H9 (cell line): ENCODE data around the gene EIF3K. TPM values are rescaled to one million over a fixed set of nuclear protein-coding genes. Genes with fewer than 3 reads are reported as not detected.

Experiments
- DNase-seq: peaks from one replicate; pipeline ENCODE4 v3.0.0-alpha.2; 2017
- H2AFZ ChIP-seq: one replicate; pipeline ENCODE4 v1.6.1; 2013; ENCODE audit warnings: mild to moderate bottlenecking, low read length, control low read depth, moderate library complexity
- H2AK5ac ChIP-seq: 2 replicates; pipeline ENCODE4 v1.6.1; 2013; ENCODE audit warnings: low read length, control low read depth, mixed read lengths; ENCODE audit not compliant: insufficient read length
- H2BK120ac ChIP-seq: one replicate; pipeline ENCODE4 v1.6.1; 2013; ENCODE audit warnings: low read depth, mild to moderate bottlenecking, low read length, control low read depth, inconsistent platforms; ENCODE audit not compliant: poor library complexity, severe bottlenecking
- H2BK12ac ChIP-seq: 2 replicates; pipeline ENCODE4 v1.6.1; 2013; ENCODE audit warnings: low read length, control low read depth, mixed read lengths, low read depth; ENCODE audit not compliant: insufficient read length
- H2BK15ac ChIP-seq: 2 replicates; pipeline ENCODE4 v1.6.1; 2013; ENCODE audit warnings: low read depth, low read length, control low read depth
- H2BK20ac ChIP-seq: one replicate; pipeline ENCODE4 v1.6.1; 2013; ENCODE audit warnings: low read depth, mild to moderate bottlenecking, low read length, control low read depth, inconsistent platforms; ENCODE audit not compliant: poor library complexity, severe bottlenecking
- H2BK5ac ChIP-seq: 2 replicates; pipeline ENCODE4 v1.6.1; 2013; ENCODE audit warnings: low read length, control low read depth, mixed read lengths; ENCODE audit not compliant: insufficient read length
- H3K14ac ChIP-seq: 2 replicates; pipeline ENCODE4 v1.6.1; 2013; ENCODE audit warnings: low read length, control low read depth; ENCODE audit not compliant: insufficient read depth
- H3K18ac ChIP-seq: 2 replicates; pipeline ENCODE4 v1.6.1; 2013; ENCODE audit warnings: low read depth, mild to moderate bottlenecking, mixed read lengths, low read length, control low read depth; ENCODE audit not compliant: insufficient read length
- H3K23ac ChIP-seq: 2 replicates; pipeline ENCODE4 v1.6.1; 2013; ENCODE audit warnings: low read length, control low read depth, mixed read lengths, low read depth; ENCODE audit not compliant: insufficient read length
- H3K23me2 ChIP-seq: 2 replicates; pipeline ENCODE4 v1.6.1; 2013; ENCODE audit warnings: low read depth, mild to moderate bottlenecking, mixed read lengths, low read length, control low read depth; ENCODE audit not compliant: insufficient read length, poor library complexity, severe bottlenecking
- H3K27ac ChIP-seq: 2 replicates; pipeline ENCODE4 v1.5.1; 2013; ENCODE audit warnings: low read length, control low read depth, mixed read lengths, low read depth; ENCODE audit not compliant: insufficient read length
- H3K27me3 ChIP-seq: 2 replicates; pipeline ENCODE4 v1.6.1; 2013; ENCODE audit warnings: low read length, control low read depth, inconsistent platforms; ENCODE audit not compliant: insufficient read depth
- H3K4ac ChIP-seq: 2 replicates; pipeline ENCODE4 v1.6.1; 2013; ENCODE audit warnings: low read depth, mild to moderate bottlenecking, control low read depth, inconsistent platforms, low read length, moderate library complexity
- H3K4me1 ChIP-seq: 2 replicates; pipeline ENCODE4 v1.6.1; 2013; ENCODE audit warnings: low read length, control low read depth, inconsistent platforms; ENCODE audit not compliant: insufficient read depth
- H3K4me2 ChIP-seq: 2 replicates; pipeline ENCODE4 v1.6.1; 2013; ENCODE audit warnings: low read length, control low read depth, mixed read lengths; ENCODE audit not compliant: insufficient read length, insufficient read depth
- H3K56ac ChIP-seq: 2 replicates; pipeline ENCODE4 v1.6.1; 2013; ENCODE audit warnings: low read depth, mild to moderate bottlenecking, mixed read lengths, low read length, control low read depth; ENCODE audit not compliant: insufficient read length
- H3K79me1 ChIP-seq: 2 replicates; pipeline ENCODE4 v1.6.1; 2013; ENCODE audit warnings: low read depth, mild to moderate bottlenecking, moderate library complexity, low read length, control low read depth, inconsistent platforms; ENCODE audit not compliant: insufficient read depth, poor library complexity, severe bottlenecking
- H3K79me2 ChIP-seq: 2 replicates; pipeline ENCODE4 v1.6.1; 2013; ENCODE audit warnings: low read length, control low read depth, inconsistent platforms; ENCODE audit not compliant: insufficient read depth
- H3K9ac ChIP-seq: 2 replicates; pipeline ENCODE4 v1.6.1; 2013; ENCODE audit warnings: low read length, control low read depth, mixed read lengths; ENCODE audit not compliant: insufficient read length; ENCODE audit errors: extremely low read depth
- H3K9me3 ChIP-seq: one replicate; pipeline ENCODE4 v1.6.1; 2013; ENCODE audit warnings: low read depth, low read length, inconsistent platforms; ENCODE audit not compliant: control insufficient read depth
- H3T11ph ChIP-seq: one replicate; pipeline ENCODE4 v1.6.1; 2013; ENCODE audit warnings: mild to moderate bottlenecking, low read length, control low read depth, inconsistent platforms
- H4K20me1 ChIP-seq: one replicate; pipeline ENCODE4 v1.6.1; 2013; ENCODE audit not compliant: control insufficient read depth, insufficient read length, insufficient read depth
- H4K5ac ChIP-seq: 2 replicates; pipeline ENCODE4 v1.6.1; 2013; ENCODE audit warnings: low read depth, mild to moderate bottlenecking, mixed read lengths, low read length, control low read depth; ENCODE audit not compliant: insufficient read length
- H4K8ac ChIP-seq: replicated peaks from 2 replicates; pipeline ENCODE4 v1.6.1; 2013; ENCODE audit warnings: low read length, control low read depth, mixed read lengths, low read depth; ENCODE audit not compliant: insufficient read length
- H4K91ac ChIP-seq: 2 replicates; pipeline ENCODE4 v1.6.1; 2013; ENCODE audit warnings: low read depth, mild to moderate bottlenecking, moderate library complexity, mixed read lengths, low read length, control low read depth; ENCODE audit not compliant: insufficient read length
- H3K27ac Mint-ChIP-seq, 3 experiments: 2 replicates in 2 of 3; 3 replicates in 1 of 3; pipeline ENCODE4 v1.8.0; 2020 to 2021; ENCODE audit warnings: mixed read lengths in 3 of 3, mild to moderate bottlenecking in 1 of 3, moderate library complexity in 1 of 3
- H3K27me3 Mint-ChIP-seq: 2 replicates; pipeline ENCODE4 v1.8.0; 2021; ENCODE audit warnings: low read depth, mild to moderate bottlenecking, moderate library complexity, mixed read lengths
- H3K36me3 Mint-ChIP-seq, 3 experiments: 2 replicates in 2 of 3; 3 replicates in 1 of 3; pipeline ENCODE4 v1.8.0; 2020 to 2021; ENCODE audit warnings: low read depth in 3 of 3, mixed read lengths in 3 of 3; ENCODE audit not compliant: insufficient read depth in 1 of 3
- H3K4me1 Mint-ChIP-seq, 2 experiments: 2 replicates each; pipeline ENCODE4 v1.8.0; 2020; ENCODE audit warnings: mixed read lengths in 2 of 2
- H3K4me3 Mint-ChIP-seq, 2 experiments: 2 replicates in 1 of 2; 3 replicates in 1 of 2; pipeline ENCODE4 v1.8.0; 2020 to 2021; ENCODE audit warnings: mild to moderate bottlenecking in 2 of 2, mixed read lengths in 2 of 2, moderate library complexity in 1 of 2
- H3K9me3 Mint-ChIP-seq, 2 experiments: 2 replicates in 1 of 2; 3 replicates in 1 of 2; pipeline ENCODE4 v1.8.0; 2020; ENCODE audit warnings: mild to moderate bottlenecking in 2 of 2, mixed read lengths in 2 of 2, moderate library complexity in 1 of 2
- WGBS: extraction: QIAGEN DNeasy Blood & Tissue Kit; methylation state at CpG from one replicate; pipeline ENCODE4 v1.1.7; 2013; ENCODE audit warnings: missing lambda C conversion rate, low lambda C conversion rate, mixed read lengths; ENCODE audit not compliant: insufficient read length; ENCODE audit errors: extremely low coverage; 5-methylcytosine and 5-hydroxymethylcytosine counted together
- total RNA-seq: library from RNA; stranded (reverse); gene quantifications from 2 replicates; pipeline ENCODE4 v1.2.1, GENCODE V29; 2021
- TF ChIP-seq, protein P1 (sequence below): fragments of 200-600 bp; sonication (generic); conservative IDR thresholded peaks from 3 replicates; pipeline ENCODE4 v1.8.0; 2021; ENCODE audit warnings: antibody characterized with exemption, mild to moderate bottlenecking

The EIF3K gene
- total RNA-seq, 1 experiment from 2014 or later, result 345 TPM

DNA sequence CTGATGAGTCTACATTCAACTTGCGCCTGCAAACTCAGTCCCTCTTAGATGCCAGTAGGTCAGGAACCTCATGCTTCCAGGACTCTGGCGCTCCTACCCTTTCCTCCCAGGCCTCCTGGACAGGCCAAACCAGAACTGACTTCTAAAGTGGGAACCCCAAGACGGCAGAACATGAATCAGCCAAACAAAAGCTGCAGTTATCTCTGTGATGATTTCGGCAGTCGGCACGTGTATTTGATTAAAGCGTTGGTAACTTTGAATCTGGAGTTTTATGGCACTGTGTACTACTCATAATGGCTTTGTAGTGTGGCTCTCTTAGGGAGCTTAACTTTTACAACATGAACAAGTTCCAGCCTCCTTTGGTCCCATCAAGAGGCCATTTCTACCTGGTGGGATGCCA is 42.1 kb downstream of the EIF3K start:
- Histone ChIP-seq H2BK5ac (no peak overlapping the region), H3K9me3 (no peaks in the 10 kb centered on the region), H3T11ph (no peak overlapping the region), H2AFZ (no peak overlapping the region), H3K4me2 (no peak overlapping the region), H3K18ac (no peak overlapping the region), H4K8ac (no peak overlapping the region), H3K9ac (no peak overlapping the region), H2BK12ac (no peak overlapping the region), H2AK5ac (no peak overlapping the region), H3K79me2 (peaks cover 52% of the 10 kb centered on the region), H3K4ac (no peak overlapping the region), H4K91ac (no peak overlapping the region), H3K4me1 (peaks cover 38% of the 10 kb centered on the region), H2BK120ac (no peak overlapping the region), H2BK15ac (no peak overlapping the region), H3K56ac (no peak overlapping the region), H4K20me1 (no peaks in the 10 kb centered on the region), H4K5ac (no peak overlapping the region), H3K23me2 (no peaks in the 10 kb centered on the region), H3K27me3 (no peaks in the 10 kb centered on the region), H2BK20ac (no peak overlapping the region), H3K14ac (no peak overlapping the region), H3K23ac (no peak overlapping the region), H3K27ac (no peak overlapping the region), H3K79me1 (peaks cover under 1% of the 10 kb centered on the region)
- Mint-ChIP-seq H3K9me3 (no peaks in the 10 kb centered on the region), H3K4me3 (no peak overlapping the region), H3K4me1 (peaks cover 75 to 80% of the 10 kb centered on the region in 2 experiments), H3K27ac (peak overlapping the region in 1 of 3 experiments; percentile 66; a peak in 2 of 7 replicates), H3K27me3 (no peaks in the 10 kb centered on the region), H3K36me3 (peaks cover 12 to 18% (median 15%) of the 10 kb centered on the region in 3 experiments; a peak in 6 of 7 replicates)
- WGBS, result no CpG with 5 or more reads among the region's 7 CpGs
- TF ChIP-seq, protein P1, sequence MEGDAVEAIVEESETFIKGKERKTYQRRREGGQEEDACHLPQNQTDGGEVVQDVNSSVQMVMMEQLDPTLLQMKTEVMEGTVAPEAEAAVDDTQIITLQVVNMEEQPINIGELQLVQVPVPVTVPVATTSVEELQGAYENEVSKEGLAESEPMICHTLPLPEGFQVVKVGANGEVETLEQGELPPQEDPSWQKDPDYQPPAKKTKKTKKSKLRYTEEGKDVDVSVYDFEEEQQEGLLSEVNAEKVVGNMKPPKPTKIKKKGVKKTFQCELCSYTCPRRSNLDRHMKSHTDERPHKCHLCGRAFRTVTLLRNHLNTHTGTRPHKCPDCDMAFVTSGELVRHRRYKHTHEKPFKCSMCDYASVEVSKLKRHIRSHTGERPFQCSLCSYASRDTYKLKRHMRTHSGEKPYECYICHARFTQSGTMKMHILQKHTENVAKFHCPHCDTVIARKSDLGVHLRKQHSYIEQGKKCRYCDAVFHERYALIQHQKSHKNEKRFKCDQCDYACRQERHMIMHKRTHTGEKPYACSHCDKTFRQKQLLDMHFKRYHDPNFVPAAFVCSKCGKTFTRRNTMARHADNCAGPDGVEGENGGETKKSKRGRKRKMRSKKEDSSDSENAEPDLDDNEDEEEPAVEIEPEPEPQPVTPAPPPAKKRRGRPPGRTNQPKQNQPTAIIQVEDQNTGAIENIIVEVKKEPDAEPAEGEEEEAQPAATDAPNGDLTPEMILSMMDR, result no peak
- no peak for DNase-seq
